IMR-90 (cell line): ENCODE data around the gene IFI30. TPM values are rescaled to one million over a fixed set of nuclear protein-coding genes. Genes with fewer than 3 reads are reported as not detected.

ENCODE experiments used
- ATAC-seq: fragments of 200-7000 bp; cut with Tn5 transposase; 2 replicates; pipeline ENCODE4 v1.9.1; 2020; ENCODE audit warnings: low read depth, mild to moderate bottlenecking, moderate library complexity
- BruUV-seq: library from RNA; stranded (reverse); fragments of 400-500 nt; replicated peaks from 2 replicates; lab custom pipeline; 2021; lab: Mats Ljungman, UMichigan
- CTCF ChIA-PET: fragments of 300-600 bp; formaldehyde crosslinking; extraction: SDS; loops from one replicate; lab custom pipeline; 2021; ENCODE audit warnings: antibody characterized with exemption; lab: Yijun Ruan, JAX
- POLR2A ChIA-PET: fragments of 300-600 bp; sonication (Branson Sonifier 250); formaldehyde crosslinking; loops from one replicate; lab custom pipeline; 2022; ENCODE audit warnings: antibody characterized with exemption; ENCODE audit not compliant: unreplicated experiment; lab: Charles Lee
- DNase-seq: peaks from one replicate; pipeline ENCODE4 v3.0.0; 2013
- H2AFZ ChIP-seq: replicated peaks from 2 replicates; pipeline ENCODE3; 2013; ENCODE audit warnings: low read length, mild to moderate bottlenecking; ENCODE audit not compliant: poor library complexity
- H2AK5ac ChIP-seq: 2 replicates; pipeline ENCODE4 v1.6.1; 2013; ENCODE audit warnings: low read depth, low read length, inconsistent platforms
- H2AK9ac ChIP-seq: replicated peaks from 2 replicates; pipeline ENCODE3; 2013; ENCODE audit warnings: mild to moderate bottlenecking, low read depth, low read length, moderate library complexity; ENCODE audit not compliant: poor library complexity
- H2BK120ac ChIP-seq: 2 replicates; pipeline ENCODE4 v1.6.1; 2013; ENCODE audit warnings: low read depth, low read length, inconsistent platforms
- H2BK15ac ChIP-seq: 3 replicates; pipeline ENCODE4 v1.6.1; 2013; ENCODE audit warnings: low read depth, low read length, inconsistent platforms
- H2BK20ac ChIP-seq: 2 replicates; pipeline ENCODE4 v1.6.1; 2013; ENCODE audit warnings: low read depth, mild to moderate bottlenecking, inconsistent platforms, low read length, moderate library complexity
- H2BK5ac ChIP-seq: 2 replicates; pipeline ENCODE4 v1.6.1; 2013; ENCODE audit warnings: mild to moderate bottlenecking, low read depth, low read length, inconsistent platforms; ENCODE audit not compliant: poor library complexity, severe bottlenecking
- H3K14ac ChIP-seq: replicated peaks from 2 replicates; pipeline ENCODE4 v1.6.1; 2013; ENCODE audit warnings: low read depth, low read length, inconsistent platforms
- H3K18ac ChIP-seq: 2 replicates; pipeline ENCODE4 v1.6.1; 2013; ENCODE audit warnings: low read depth, low read length, control low read depth
- H3K23ac ChIP-seq: 2 replicates; pipeline ENCODE4 v1.6.1; 2013; ENCODE audit warnings: low read depth, low read length, inconsistent platforms
- H3K27ac ChIP-seq: 2 replicates; pipeline ENCODE4 v1.5.1; 2013; ENCODE audit warnings: mild to moderate bottlenecking, control low read depth, low read length; ENCODE audit not compliant: insufficient read depth
- H3K27me3 ChIP-seq: 2 replicates; pipeline ENCODE4 v1.6.1; 2013; ENCODE audit warnings: low read length; ENCODE audit not compliant: control insufficient read depth, insufficient read depth
- H3K36me3 ChIP-seq: 2 replicates; pipeline ENCODE4 v1.6.1; 2013; ENCODE audit warnings: low read length, mixed read lengths; ENCODE audit not compliant: control insufficient read depth, insufficient read depth
- H3K4ac ChIP-seq: 2 replicates; pipeline ENCODE4 v1.6.1; 2013; ENCODE audit warnings: low read depth, low read length, inconsistent platforms
- H3K4me1 ChIP-seq: 2 replicates; pipeline ENCODE4 v1.6.1; 2013; ENCODE audit warnings: low read length, mixed read lengths; ENCODE audit not compliant: control insufficient read depth, insufficient read depth
- H3K4me2 ChIP-seq: 2 replicates; pipeline ENCODE4 v1.6.1; 2013; ENCODE audit warnings: low read depth, mild to moderate bottlenecking, control low read depth, low read length, moderate library complexity
- H3K4me3 ChIP-seq: 2 replicates; pipeline ENCODE4 v1.5.1; 2013; ENCODE audit warnings: low read depth, mild to moderate bottlenecking, control low read depth, low read length, moderate library complexity; ENCODE audit not compliant: insufficient read depth
- H3K56ac ChIP-seq: 2 replicates; pipeline ENCODE4 v1.6.1; 2013; ENCODE audit warnings: low read length, inconsistent platforms; ENCODE audit not compliant: insufficient read depth; ENCODE audit errors: extremely low read depth
- H3K79me1 ChIP-seq, 2 experiments: 2 replicates each; pipeline ENCODE4 v1.6.1; 2013; ENCODE audit warnings: low read length in 2 of 2, inconsistent platforms in 1 of 2, low read depth in 1 of 2
- H3K9ac ChIP-seq: 2 replicates; pipeline ENCODE4 v1.6.1; 2013; ENCODE audit warnings: low read depth, low read length, control low read depth
- H3K9me1 ChIP-seq: 2 replicates; pipeline ENCODE4 v1.6.1; 2013; ENCODE audit warnings: low read length, inconsistent platforms; ENCODE audit not compliant: insufficient read depth
- H3K9me3 ChIP-seq: 2 replicates; pipeline ENCODE4 v1.6.1; 2013; ENCODE audit warnings: low read length; ENCODE audit not compliant: control insufficient read depth, insufficient read depth
- H4K20me1 ChIP-seq: 2 replicates; pipeline ENCODE4 v1.6.1; 2013; ENCODE audit warnings: low read length, inconsistent platforms; ENCODE audit not compliant: insufficient read depth
- H4K5ac ChIP-seq: 2 replicates; pipeline ENCODE4 v1.6.1; 2013; ENCODE audit warnings: mild to moderate bottlenecking, low read depth, low read length, control low read depth
- H4K8ac ChIP-seq, 2 experiments: 2 replicates each; pipeline ENCODE4 v1.6.1; 2013; ENCODE audit warnings: low read depth in 2 of 2, low read length in 2 of 2, control low read depth in 1 of 2, inconsistent platforms in 1 of 2
- H4K91ac ChIP-seq: 2 replicates; pipeline ENCODE4 v1.6.1; 2013; ENCODE audit warnings: low read depth, low read length, inconsistent platforms; ENCODE audit not compliant: insufficient read depth
- BHLHE40 ChIP-seq: fragments of 150-350 bp; IDR thresholded peaks from 2 replicates; pipeline ENCODE4 v1.6.1; 2016; ENCODE audit warnings: mild to moderate bottlenecking, low read depth, low read length
- CEBPB ChIP-seq: IDR thresholded peaks from 2 replicates; pipeline ENCODE4 v1.6.1; 2012; ENCODE audit warnings: low read depth, low read length, improper control_type of control experiment
- CHD1 ChIP-seq: IDR thresholded peaks from 2 replicates; pipeline ENCODE4 v1.6.1; 2012; ENCODE audit warnings: low read depth, low read length, improper control_type of control experiment
- FOS ChIP-seq: fragments of 150-350 bp; IDR thresholded peaks from 2 replicates; pipeline ENCODE4 v1.6.1; 2016; ENCODE audit warnings: low read depth, low read length
- MAFK ChIP-seq: IDR thresholded peaks from 2 replicates; pipeline ENCODE4 v1.6.1; 2012; ENCODE audit warnings: low read depth, low read length, improper control_type of control experiment
- MAZ ChIP-seq: IDR thresholded peaks from 2 replicates; pipeline ENCODE4 v1.6.1; 2012; ENCODE audit warnings: low read depth, mild to moderate bottlenecking, low read length, improper control_type of control experiment, moderate library complexity, borderline replicate concordance
- MXI1 ChIP-seq: IDR thresholded peaks from 2 replicates; pipeline ENCODE4 v1.6.1; 2012; ENCODE audit warnings: low read depth, mild to moderate bottlenecking, low read length, moderate library complexity, borderline replicate concordance
- NFE2L2 ChIP-seq: fragments of 150-350 bp; IDR thresholded peaks from 2 replicates; pipeline ENCODE4 v1.6.1; 2016; ENCODE audit warnings: low read depth, mild to moderate bottlenecking, low read length
- POLR2A ChIP-seq: IDR thresholded peaks from 2 replicates; pipeline ENCODE4 v1.6.1; 2012; ENCODE audit warnings: mild to moderate bottlenecking, low read depth, low read length
- RAD21 ChIP-seq: IDR thresholded peaks from 2 replicates; pipeline ENCODE4 v1.6.1; 2012; ENCODE audit warnings: low read length, improper control_type of control experiment
- RFX5 ChIP-seq: IDR thresholded peaks from 2 replicates; pipeline ENCODE4 v1.8.0; 2012; ENCODE audit warnings: low read depth, mild to moderate bottlenecking, low read length, moderate library complexity
- SMC3 ChIP-seq: fragments of 150-350 bp; IDR thresholded peaks from 2 replicates; pipeline ENCODE4 v1.6.1; 2016; ENCODE audit warnings: low read depth, mild to moderate bottlenecking, antibody characterized with exemption, low read length, moderate library complexity
- WGBS, 2 experiments: methylation state at CpG; one replicate each; pipeline versions ENCODE4 v1.1.5 to v1.1.7; 2013; ENCODE audit warnings: missing lambda C conversion rate in 2 of 2; ENCODE audit not compliant: insufficient read length in 1 of 2; ENCODE audit errors: extremely low coverage in 2 of 2; 5-methylcytosine and 5-hydroxymethylcytosine counted together
- dilution Hi-C: fragments of 300-500 bp; cut with HindIII; formaldehyde crosslinking; loops from one replicate; pipeline ENCODE4 v1.14.3; 2018; ENCODE audit warnings: low sequenced_read_pairs; ENCODE audit not compliant: unreplicated experiment
- in situ Hi-C: fragments of 300-500 bp; cut with MboI; formaldehyde crosslinking; loops from 3 replicates; pipeline ENCODE4 v1.14.3; 2019; ENCODE audit warnings: low sequenced_read_pairs, inconsistent platforms, mixed read lengths
- intact Hi-C: fragments of 100-400 bp; cut with micrococcal nuclease; formaldehyde crosslinking; loops from 2 replicates; pipeline ENCODE4 v1.10.0; 2022
- polyA plus RNA-seq, 3 experiments: library from polyadenylated mRNA; depleted of rRNA; stranded (reverse); fragments of >200 nt; gene quantifications; 2 replicates each; pipeline ENCODE4 v1.2.3, GENCODE V29; 2012; ENCODE audit warnings: low replicate concordance in 1 of 3
- total RNA-seq: library from RNA; depleted of rRNA; stranded (reverse); fragments of >200 nt; gene quantifications from 2 replicates; pipeline ENCODE4 v1.2.3, GENCODE V29; 2012
- TF ChIP-seq, protein P1 (sequence below): fragments of 150-350 bp; IDR thresholded peaks from 2 replicates; pipeline ENCODE4 v1.6.1; 2016; ENCODE audit warnings: low read depth, mild to moderate bottlenecking, low read length, moderate library complexity, borderline replicate concordance
- TF ChIP-seq, protein P2 (sequence below): fragments of 150-350 bp; IDR thresholded peaks from 2 replicates; pipeline ENCODE4 v1.6.1; 2017; ENCODE audit warnings: mild to moderate bottlenecking, antibody characterized with exemption, low read length, low read depth

Gene IFI30
- total and polyA plus RNA-seq, 2 of the 4 experiments (the other 2 are of a cell fraction) = 2.3 TPM

DNA sequence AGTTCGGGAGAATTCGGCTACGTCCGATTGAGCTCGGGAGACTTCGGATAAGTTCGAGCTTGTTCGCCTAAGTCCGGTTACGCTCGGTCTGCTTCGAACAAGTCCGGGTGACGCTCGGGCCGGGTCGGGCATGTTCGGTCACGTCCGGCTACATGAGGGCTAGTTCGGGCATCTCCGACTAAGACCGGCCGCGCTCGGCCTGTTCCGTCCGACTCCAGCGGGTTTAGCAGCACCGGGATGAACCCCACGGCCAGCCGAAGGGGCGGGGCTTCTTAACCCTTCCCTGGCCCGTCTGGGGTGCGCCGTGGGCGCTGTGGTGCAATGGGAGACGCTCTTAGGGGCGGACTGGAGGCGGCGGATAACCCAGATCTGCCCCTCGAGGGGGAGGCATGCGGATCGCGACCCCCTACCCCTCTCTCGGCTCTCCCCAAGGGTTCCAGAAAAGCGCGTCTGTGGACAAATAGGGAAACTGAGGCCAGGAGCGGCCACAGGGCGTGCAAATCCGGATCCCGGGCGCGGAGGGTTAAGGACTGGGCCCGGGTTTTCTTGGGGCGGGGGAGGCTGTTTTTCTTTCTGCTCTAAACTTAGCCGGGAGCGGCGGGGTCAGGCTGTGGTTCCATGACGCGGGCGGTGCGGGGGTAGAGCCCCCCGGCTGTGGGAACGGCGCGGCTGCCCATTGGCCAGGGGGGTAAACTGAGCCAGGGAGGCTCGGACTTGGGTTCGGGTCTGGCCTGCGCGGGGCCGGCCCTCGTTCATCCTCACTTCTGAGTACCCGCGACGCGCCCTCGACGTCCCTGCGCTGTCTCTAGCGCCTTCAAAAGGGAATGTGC is 51.1 kb downstream of the IFI30 start:
- BruUV-seq = no TSS peak

More for the DNA sequence above, 51.1 kb downstream of the IFI30 start:
- no peak for TF ChIP-seq MXI1
- no peak for TF ChIP-seq NFE2L2
- TF ChIP-seq RFX5 = no peak
- no peak for TF ChIP-seq RAD21
- no peak for TF ChIP-seq SMC3
- TF ChIP-seq, protein P1, sequence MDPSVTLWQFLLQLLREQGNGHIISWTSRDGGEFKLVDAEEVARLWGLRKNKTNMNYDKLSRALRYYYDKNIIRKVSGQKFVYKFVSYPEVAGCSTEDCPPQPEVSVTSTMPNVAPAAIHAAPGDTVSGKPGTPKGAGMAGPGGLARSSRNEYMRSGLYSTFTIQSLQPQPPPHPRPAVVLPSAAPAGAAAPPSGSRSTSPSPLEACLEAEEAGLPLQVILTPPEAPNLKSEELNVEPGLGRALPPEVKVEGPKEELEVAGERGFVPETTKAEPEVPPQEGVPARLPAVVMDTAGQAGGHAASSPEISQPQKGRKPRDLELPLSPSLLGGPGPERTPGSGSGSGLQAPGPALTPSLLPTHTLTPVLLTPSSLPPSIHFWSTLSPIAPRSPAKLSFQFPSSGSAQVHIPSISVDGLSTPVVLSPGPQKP = no peak
- TF ChIP-seq CHD1 = no peak
- no peak for TF ChIP-seq FOS
- TF ChIP-seq BHLHE40 = no peak
- TF ChIP-seq MAZ = no peak; the same call in 1 of the 2 replicates
- TF ChIP-seq, protein P2, sequence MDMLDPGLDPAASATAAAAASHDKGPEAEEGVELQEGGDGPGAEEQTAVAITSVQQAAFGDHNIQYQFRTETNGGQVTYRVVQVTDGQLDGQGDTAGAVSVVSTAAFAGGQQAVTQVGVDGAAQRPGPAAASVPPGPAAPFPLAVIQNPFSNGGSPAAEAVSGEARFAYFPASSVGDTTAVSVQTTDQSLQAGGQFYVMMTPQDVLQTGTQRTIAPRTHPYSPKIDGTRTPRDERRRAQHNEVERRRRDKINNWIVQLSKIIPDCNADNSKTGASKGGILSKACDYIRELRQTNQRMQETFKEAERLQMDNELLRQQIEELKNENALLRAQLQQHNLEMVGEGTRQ = no peak
- TF ChIP-seq MAFK = no peak
- TF ChIP-seq CEBPB = no peak
- no peak for TF ChIP-seq POLR2A
- no peak overlapping the region for H2BK20ac ChIP-seq
- intact Hi-C loops = loop anchor here (1.0 kb wide), 1 partner anchor 16 kb away; no protein-coding TSS in a partner anchor
- peak overlapping the region; percentile 93 for H3K4me2 ChIP-seq
- ChIA-PET CTCF (no interaction called here), POLR2A (interaction anchor here (0.6 to 1.0 kb wide), 2 partner anchors 48 to 57 kb away, joined by 3 to 6 read pairs; partner anchors contain the start of gene JUND)
- H2AK5ac ChIP-seq = peak overlapping the region; percentile 20; the same call in 1 of the 2 replicates
- H3K23ac ChIP-seq = no peak overlapping the region
- H2AFZ ChIP-seq = peak overlapping the region; percentile 96
- no peak overlapping the region for H4K91ac ChIP-seq
- peak overlapping the region; percentile 8; the same call in 1 of the 2 replicates for H3K27ac ChIP-seq
- in situ Hi-C loops = no loop called here
- H4K8ac ChIP-seq = peak overlapping the region in 1 of 2 experiments; percentile 96; a peak in 2 of 4 replicates
- H3K4ac ChIP-seq = peak overlapping the region; percentile 46; the same call in 1 of the 2 replicates
- H3K56ac ChIP-seq = no peak overlapping the region
- H3K79me1 ChIP-seq = no peaks in the 10 kb centered on the region
- H3K18ac ChIP-seq = no peak overlapping the region
- no peak overlapping the region for H2BK15ac ChIP-seq
- peak overlapping the region; percentile 7; the same call in 1 of the 2 replicates for H4K5ac ChIP-seq
- H3K9me1 ChIP-seq = peaks cover 2% of the 10 kb centered on the region; the same call in 1 of the 2 replicates
- no peaks in the 10 kb centered on the region for H4K20me1 ChIP-seq
- H3K9ac ChIP-seq = peak overlapping the region; percentile 41
- ATAC-seq = peak; percentile 99
- peaks cover 4% of the 10 kb centered on the region; the same call in 1 of the 2 replicates for H3K27me3 ChIP-seq
- 3% methylated on average over 42 of the region's 81 CpGs; no CpG with 5 or more reads in 1 of the 2 experiments for WGBS, 2 experiments
- no peaks in the 10 kb centered on the region for H3K9me3 ChIP-seq
- peaks cover 7% of the 10 kb centered on the region for H3K4me1 ChIP-seq
- no peak overlapping the region for H2BK5ac ChIP-seq
- peak overlapping the region; percentile 51; the same call in 1 of the 2 replicates for H2BK120ac ChIP-seq
- H3K36me3 ChIP-seq = no peaks in the 10 kb centered on the region
- peak overlapping the region; percentile 52 for H3K4me3 ChIP-seq
- H3K14ac ChIP-seq = peak overlapping the region; percentile 62
- DNase-seq = peak; percentile 99
- H2AK9ac ChIP-seq = peak overlapping the region; percentile 86
- dilution Hi-C loops = no loop called here
